ENCODE data around the gene PTPN4. TPM values are rescaled to one million over a fixed set of nuclear protein-coding genes. Genes with fewer than 3 reads are reported as not detected.

PTPN4 gene
- total and polyA plus RNA-seq, 9 of the 15 experiments (the other 6 are each of a cell fraction or from before 2014, with no cell fraction given) = 5.0 to 32.8 (median 27.3) TPM

GRCh38 chr2:119958670-119959268 is 199.0 kb downstream of the PTPN4 start (continued):
- TF ChIP-seq TCF7 (IDR thresholded peaks at IDR 0.05; ENCODE audit: borderline replicate concordance) (no peak), RERE (CRISPR knock-in tag; IDR thresholded peaks at IDR 0.05; ENCODE audit: borderline replicate concordance) (no peak), ELK1 (CRISPR knock-in tag; IDR thresholded peaks at IDR 0.05) (no peak), ZNF174 (CRISPR knock-in tag; IDR thresholded peaks at IDR 0.05) (no peak), KLF1 (tag; IDR thresholded peaks at IDR 0.05) (no peak), ZNF764 (CRISPR knock-in tag; IDR thresholded peaks at IDR 0.05; ENCODE audit: low read depth) (no peak), BCL6 (CRISPR knock-in tag; IDR thresholded peaks at IDR 0.05) (no peak), KLF16 (IDR thresholded peaks at IDR 0.05) (no peak), MAFG (tag; conservative IDR thresholded peaks at IDR 0.05) (peak; percentile 74), C11orf30 (IDR thresholded peaks at IDR 0.05; ENCODE audit: low read depth) (peak; percentile 74), NEUROD1 (IDR thresholded peaks at IDR 0.05; ENCODE audit: borderline replicate concordance, low read depth, low read length, partially characterized antibody) (no peak), JUND (IDR thresholded peaks at IDR 0.05; ENCODE audit: borderline replicate concordance, low read depth, low read length) (no peak), JUND (tag; IDR thresholded peaks at IDR 0.05; ENCODE audit: borderline replicate concordance, low read depth, low read length) (peak; percentile 59; the same call in 1 of the 3 replicates), NELFE (IDR thresholded peaks at IDR 0.05; ENCODE audit: insufficient read depth, insufficient read length) (no peak), LARP7 (IDR thresholded peaks at IDR 0.05) (no peak), CSDE1 (IDR thresholded peaks at IDR 0.05) (no peak), NR2F6 (CRISPR knock-in tag; IDR thresholded peaks at IDR 0.05) (no peak), PBX2 (CRISPR knock-in tag; IDR thresholded peaks at IDR 0.05; ENCODE audit: low read depth) (no peak), PBX2 (tag; conservative IDR thresholded peaks at IDR 0.05; ENCODE audit: low read depth) (peak; percentile 54; the same call in 1 of the 2 replicates), PCBP1 (IDR thresholded peaks at IDR 0.05; ENCODE audit: low read depth, low read length, poor library complexity, severe bottlenecking) (no peak), KDM2B (CRISPR knock-in tag; IDR thresholded peaks at IDR 0.05) (no peak)

Data from K562 (cell line).